Osteoblast (primary cell): Measurements from ENCODE around the gene CORIN. TPM values are rescaled to one million over a fixed set of nuclear protein-coding genes. Genes with fewer than 3 reads are reported as not detected.

Experiments
- DNase-seq: peaks from one replicate; pipeline ENCODE4 v3.0.0; 2011; ENCODE audit warnings: low spot score, mixed read lengths; ENCODE audit not compliant: insufficient read length; ENCODE audit errors: missing footprints
- H2AFZ ChIP-seq: 2 replicates; pipeline ENCODE4 v1.6.0; 2011; ENCODE audit warnings: mild to moderate bottlenecking, low read length
- H3K27ac ChIP-seq: 2 replicates; pipeline ENCODE4 v1.5.1; 2011; ENCODE audit warnings: mild to moderate bottlenecking, low read depth, low read length, moderate library complexity
- H3K27me3 ChIP-seq: 2 replicates; pipeline ENCODE4 v1.6.0; 2012; ENCODE audit warnings: mild to moderate bottlenecking, control low read depth, inconsistent platforms, low read length, moderate library complexity; ENCODE audit not compliant: insufficient read depth
- H3K36me3 ChIP-seq: 2 replicates; pipeline ENCODE4 v1.5.1; 2011; ENCODE audit warnings: mild to moderate bottlenecking, low read length, control low read depth, moderate library complexity; ENCODE audit not compliant: insufficient read depth
- H3K4me1 ChIP-seq: 2 replicates; pipeline ENCODE4 v1.5.1; 2011; ENCODE audit warnings: mild to moderate bottlenecking, low read length, control low read depth, moderate library complexity; ENCODE audit not compliant: insufficient read depth
- H3K4me2 ChIP-seq: 2 replicates; pipeline ENCODE4 v1.6.0; 2011; ENCODE audit warnings: mild to moderate bottlenecking, low read length; ENCODE audit not compliant: insufficient read depth
- H3K4me3 ChIP-seq: fragments of 200-600 bp; sonication (generic); 3 replicates; pipeline ENCODE4 v1.5.1; 2012; ENCODE audit warnings: mild to moderate bottlenecking, low read length, inconsistent platforms; ENCODE audit not compliant: insufficient read depth
- H3K79me2 ChIP-seq: 2 replicates; pipeline ENCODE4 v1.6.0; 2012; ENCODE audit warnings: mild to moderate bottlenecking, low read length, control low read depth, inconsistent platforms; ENCODE audit not compliant: insufficient read depth
- H3K9me3 ChIP-seq: 2 replicates; pipeline ENCODE4 v1.5.1; 2011; ENCODE audit warnings: low read depth, low read length, control low read depth
- H4K20me1 ChIP-seq: 2 replicates; pipeline ENCODE4 v1.6.0; 2012; ENCODE audit warnings: mild to moderate bottlenecking, low read length, control low read depth; ENCODE audit not compliant: insufficient read depth
- CTCF ChIP-seq: IDR thresholded peaks from 2 replicates; pipeline ENCODE4 v1.5.1; 2011; ENCODE audit warnings: mild to moderate bottlenecking, low read depth, low read length, moderate library complexity; ENCODE audit errors: extremely low read depth
- total RNA-seq: library from RNA; depleted of rRNA; stranded (reverse); fragments of >200 nt; gene quantifications from 2 replicates; pipeline ENCODE4 v1.2.3, GENCODE V29; 2012

The CORIN gene
- total RNA-seq, 1 donor, result 0.36 TPM

DNA sequence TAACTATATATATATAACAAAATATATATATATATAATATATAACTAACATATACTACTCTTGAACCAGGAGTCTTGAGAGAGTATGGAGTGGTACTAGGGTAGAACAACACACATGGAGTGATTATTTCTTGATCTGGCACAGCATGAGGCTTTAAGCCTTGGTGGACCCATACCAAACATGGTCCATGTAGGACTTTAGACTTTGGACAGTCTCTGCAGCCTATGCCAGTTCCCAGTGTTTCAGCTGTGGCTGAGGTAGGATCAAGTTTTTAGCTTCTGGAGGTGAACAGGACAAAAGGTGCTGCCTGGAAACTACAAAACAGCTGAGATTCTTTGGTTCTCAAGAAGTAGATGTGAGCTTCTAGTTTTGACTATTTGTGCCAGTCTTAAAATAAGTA lies 20.6 kb downstream of the CORIN start:
- Histone ChIP-seq H3K4me1 (no peaks in the 10 kb centered on the region), H3K79me2 (no peaks in the 10 kb centered on the region), H3K36me3 (no peaks in the 10 kb centered on the region), H2AFZ (no peak overlapping the region), H3K9me3 (no peaks in the 10 kb centered on the region), H4K20me1 (no peaks in the 10 kb centered on the region), H3K4me2 (no peak overlapping the region), H3K4me3 (no peak overlapping the region), H3K27ac (no peak overlapping the region), H3K27me3 (peaks cover 8% of the 10 kb centered on the region)
- DNase-seq, result no peak
- TF ChIP-seq CTCF, result no peak

DNA sequence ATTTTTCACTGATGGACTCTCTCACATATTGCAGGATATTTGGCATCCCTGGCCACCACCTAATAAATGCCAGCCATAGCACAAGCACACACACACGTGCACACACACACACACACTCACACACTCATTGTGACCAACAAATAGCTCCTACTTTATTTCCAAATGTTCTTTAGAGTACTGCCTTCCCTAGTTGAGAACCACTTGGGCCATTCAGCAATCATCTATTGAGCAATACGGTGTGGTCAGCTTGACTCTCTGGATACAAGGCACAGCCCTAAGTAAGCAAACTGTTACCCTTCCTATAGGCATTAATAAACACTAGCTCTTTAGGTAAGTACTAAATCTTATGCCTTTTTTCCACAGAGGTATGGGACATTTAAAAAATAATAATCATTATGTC lies 21.1 kb downstream of the CORIN start:
- Histone ChIP-seq H3K27me3 (peaks cover 8% of the 10 kb centered on the region), H4K20me1 (no peaks in the 10 kb centered on the region), H3K4me1 (no peaks in the 10 kb centered on the region)

GRCh38 chr4:47814618-47815295 lies 23.1 kb downstream of the CORIN start:
- no peaks in the 10 kb centered on the region for H3K36me3 ChIP-seq
- no peak for TF ChIP-seq CTCF
- H4K20me1 ChIP-seq, result no peaks in the 10 kb centered on the region
- H2AFZ ChIP-seq, result no peak overlapping the region
- no peak overlapping the region for H3K27ac ChIP-seq
- no peaks in the 10 kb centered on the region for H3K4me1 ChIP-seq
- no peaks in the 10 kb centered on the region for H3K79me2 ChIP-seq
- H3K4me3 ChIP-seq, result no peak overlapping the region
- H3K4me2 ChIP-seq, result no peak overlapping the region
- no peaks in the 10 kb centered on the region for H3K9me3 ChIP-seq
- no peak for DNase-seq
- H3K27me3 ChIP-seq, result peaks cover 8% of the 10 kb centered on the region

More for the DNA sequence above, 21.1 kb downstream of the CORIN start:
- TF ChIP-seq CTCF, result no peak
- H2AFZ ChIP-seq, result no peak overlapping the region
- no peak overlapping the region for H3K4me3 ChIP-seq
- H3K79me2 ChIP-seq, result no peaks in the 10 kb centered on the region
- H3K27ac ChIP-seq, result no peak overlapping the region
- H3K4me2 ChIP-seq, result no peak overlapping the region
- H3K36me3 ChIP-seq, result no peaks in the 10 kb centered on the region
- DNase-seq, result no peak
- no peaks in the 10 kb centered on the region for H3K9me3 ChIP-seq

GRCh38 chr4:47809654-47810203 lies 28.1 kb downstream of the CORIN start:
- no peaks in the 10 kb centered on the region for H3K9me3 ChIP-seq
- no peaks in the 10 kb centered on the region for H4K20me1 ChIP-seq
- no peaks in the 10 kb centered on the region for H3K36me3 ChIP-seq
- no peak overlapping the region for H3K27ac ChIP-seq
- H3K79me2 ChIP-seq, result no peaks in the 10 kb centered on the region
- no peak overlapping the region for H3K4me2 ChIP-seq
- H3K27me3 ChIP-seq, result no peaks in the 10 kb centered on the region
- no peaks in the 10 kb centered on the region for H3K4me1 ChIP-seq
- no peak overlapping the region for H3K4me3 ChIP-seq
- TF ChIP-seq CTCF, result no peak
- H2AFZ ChIP-seq, result no peak overlapping the region
- no peak for DNase-seq
